Measurements from ENCODE around the gene DBX1.

DNA sequence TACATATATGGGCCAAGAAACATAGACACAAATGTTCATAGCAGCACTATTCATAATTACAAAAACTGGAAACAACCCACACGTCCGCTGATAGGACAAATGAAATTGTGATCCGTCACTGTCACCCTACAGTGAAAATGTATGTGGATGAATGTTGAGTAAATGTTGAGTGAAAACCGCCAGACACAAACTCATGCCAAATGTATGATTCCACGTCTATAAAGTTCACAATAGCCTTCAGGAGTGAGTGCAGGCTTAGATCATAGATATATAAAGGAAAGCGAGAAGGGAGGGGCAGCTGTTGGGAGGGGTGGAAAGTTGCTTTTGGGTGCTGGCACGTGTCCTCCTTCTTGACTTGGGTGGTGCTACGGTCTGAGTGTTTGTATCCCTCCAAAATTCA, 33.6 kb downstream of the DBX1 start:
- TF ChIP-seq, protein P1, sequence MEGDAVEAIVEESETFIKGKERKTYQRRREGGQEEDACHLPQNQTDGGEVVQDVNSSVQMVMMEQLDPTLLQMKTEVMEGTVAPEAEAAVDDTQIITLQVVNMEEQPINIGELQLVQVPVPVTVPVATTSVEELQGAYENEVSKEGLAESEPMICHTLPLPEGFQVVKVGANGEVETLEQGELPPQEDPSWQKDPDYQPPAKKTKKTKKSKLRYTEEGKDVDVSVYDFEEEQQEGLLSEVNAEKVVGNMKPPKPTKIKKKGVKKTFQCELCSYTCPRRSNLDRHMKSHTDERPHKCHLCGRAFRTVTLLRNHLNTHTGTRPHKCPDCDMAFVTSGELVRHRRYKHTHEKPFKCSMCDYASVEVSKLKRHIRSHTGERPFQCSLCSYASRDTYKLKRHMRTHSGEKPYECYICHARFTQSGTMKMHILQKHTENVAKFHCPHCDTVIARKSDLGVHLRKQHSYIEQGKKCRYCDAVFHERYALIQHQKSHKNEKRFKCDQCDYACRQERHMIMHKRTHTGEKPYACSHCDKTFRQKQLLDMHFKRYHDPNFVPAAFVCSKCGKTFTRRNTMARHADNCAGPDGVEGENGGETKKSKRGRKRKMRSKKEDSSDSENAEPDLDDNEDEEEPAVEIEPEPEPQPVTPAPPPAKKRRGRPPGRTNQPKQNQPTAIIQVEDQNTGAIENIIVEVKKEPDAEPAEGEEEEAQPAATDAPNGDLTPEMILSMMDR (IDR thresholded peaks at IDR 0.05; ENCODE audit: insufficient read depth, low read depth, low read length), result no peak
- TF ChIP-seq EZH2 (IDR thresholded peaks at IDR 0.05; ENCODE audit: insufficient read depth, low read length), result no peak
